RWPE1 (cell line): ENCODE results near the gene RAB13.

Experiments
- CTCF ChIA-PET: fragments of 350-600 bp; sonication (Branson Sonifier 250); formaldehyde crosslinking; extraction: SDS; loops from one replicate; lab custom pipeline; 2021; lab: Yijun Ruan, JAX
- POLR2A ChIA-PET: fragments of 400-600 bp; formaldehyde crosslinking; extraction: SDS; loops from one replicate; lab custom pipeline; 2020; ENCODE audit warnings: antibody characterized with exemption; ENCODE audit not compliant: low non-redundant PET; lab: Yijun Ruan, JAX
- DNase-seq: peaks from one replicate; pipeline ENCODE4 v3.0.0; 2012; ENCODE audit warnings: low spot score
- H3K27ac ChIP-seq: fragments of 450-650 bp; 2 replicates; pipeline ENCODE4 v1.5.1; 2017
- TF ChIP-seq, protein P1 (sequence below): fragments of 450-650 bp; conservative IDR thresholded peaks from 2 replicates; pipeline ENCODE4 v1.5.1; 2017; ENCODE audit warnings: low read depth, mild to moderate bottlenecking

Gene RAB13

DNA sequence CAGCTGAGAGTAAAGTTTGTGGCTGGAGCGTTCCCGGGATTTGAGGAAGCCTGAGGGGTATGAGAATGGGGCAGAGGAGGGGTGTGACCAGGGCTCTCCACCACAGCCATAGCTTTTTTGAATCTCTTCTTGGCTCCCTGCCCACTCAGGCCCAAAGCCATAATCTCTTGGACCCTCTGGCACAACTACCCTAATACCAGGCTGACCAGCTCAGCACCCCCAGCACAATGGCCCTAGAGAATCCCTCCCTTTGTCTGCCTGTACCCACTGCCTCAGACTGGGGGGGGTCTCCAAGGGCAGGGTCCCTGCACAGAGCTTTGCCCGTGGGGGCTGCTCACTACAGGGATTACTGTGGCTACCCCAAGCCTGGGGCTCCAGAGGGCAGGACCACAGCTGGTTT lies 47.1 kb downstream of the RAB13 start:
- TF ChIP-seq, protein P1, sequence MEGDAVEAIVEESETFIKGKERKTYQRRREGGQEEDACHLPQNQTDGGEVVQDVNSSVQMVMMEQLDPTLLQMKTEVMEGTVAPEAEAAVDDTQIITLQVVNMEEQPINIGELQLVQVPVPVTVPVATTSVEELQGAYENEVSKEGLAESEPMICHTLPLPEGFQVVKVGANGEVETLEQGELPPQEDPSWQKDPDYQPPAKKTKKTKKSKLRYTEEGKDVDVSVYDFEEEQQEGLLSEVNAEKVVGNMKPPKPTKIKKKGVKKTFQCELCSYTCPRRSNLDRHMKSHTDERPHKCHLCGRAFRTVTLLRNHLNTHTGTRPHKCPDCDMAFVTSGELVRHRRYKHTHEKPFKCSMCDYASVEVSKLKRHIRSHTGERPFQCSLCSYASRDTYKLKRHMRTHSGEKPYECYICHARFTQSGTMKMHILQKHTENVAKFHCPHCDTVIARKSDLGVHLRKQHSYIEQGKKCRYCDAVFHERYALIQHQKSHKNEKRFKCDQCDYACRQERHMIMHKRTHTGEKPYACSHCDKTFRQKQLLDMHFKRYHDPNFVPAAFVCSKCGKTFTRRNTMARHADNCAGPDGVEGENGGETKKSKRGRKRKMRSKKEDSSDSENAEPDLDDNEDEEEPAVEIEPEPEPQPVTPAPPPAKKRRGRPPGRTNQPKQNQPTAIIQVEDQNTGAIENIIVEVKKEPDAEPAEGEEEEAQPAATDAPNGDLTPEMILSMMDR = no peak
- H3K27ac ChIP-seq = peak overlapping the region; percentile 20; the same call in 1 of the 2 replicates
- no peak for DNase-seq
- POLR2A ChIA-PET = no interaction called here
- CTCF ChIA-PET = interaction anchor here (0.5 kb wide), 1 partner anchor 39 kb away, joined by 4 read pairs; the partner anchor contains the start of gene JTB

- ChIA-PET CTCF (interaction anchor here (0.5 kb wide), 1 partner anchor 91 kb away, joined by 3 read pairs; no protein-coding TSS in a partner anchor), POLR2A (no interaction called here)
- TF ChIP-seq, protein P1 = no peak
- H3K27ac ChIP-seq = no peak overlapping the region; the same call in 1 of the 2 replicates
- no peak for DNase-seq
These were observed 48.8 kb downstream of the RAB13 start for GRCh38 chr1:153937331-153937730.

DNA sequence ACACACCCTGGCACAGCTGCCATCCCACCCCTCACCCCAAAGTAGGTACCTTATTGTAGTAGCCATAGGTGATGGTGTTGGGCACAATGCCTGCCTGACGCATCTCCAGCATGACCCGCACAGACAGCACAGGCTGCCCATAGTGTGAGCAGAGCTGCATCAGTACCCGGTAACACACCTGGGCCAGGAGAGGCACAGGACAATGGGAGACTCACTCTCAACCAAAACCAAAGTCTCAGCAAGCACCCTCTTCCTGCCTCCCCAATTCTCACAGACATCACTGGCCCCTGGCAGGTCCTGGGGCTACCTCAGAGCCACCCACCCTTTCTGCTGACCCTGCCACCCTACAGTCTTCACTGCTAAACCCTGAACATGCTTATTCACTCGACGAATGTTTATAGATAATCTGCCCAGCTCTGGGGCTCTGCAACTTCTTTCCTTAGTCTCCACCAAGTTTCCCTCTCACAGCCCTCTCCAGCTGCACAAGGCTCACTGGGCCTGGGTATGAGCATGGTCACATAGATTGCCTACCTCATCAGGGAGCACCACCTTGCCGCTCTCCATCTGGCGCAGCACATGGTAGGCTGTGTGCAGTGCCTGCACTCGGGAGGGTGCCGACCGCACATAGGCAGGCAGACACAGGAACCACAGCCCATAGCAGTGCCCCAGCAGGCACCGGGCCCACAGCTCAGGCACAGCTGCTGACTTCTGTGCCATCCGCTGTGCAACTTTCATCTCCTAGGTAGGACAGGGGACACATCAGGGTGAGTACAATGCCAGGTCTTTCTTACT lies 49.9 kb downstream of the RAB13 start:
- DNase-seq = no peak
- ChIA-PET CTCF (no interaction called here), POLR2A (no interaction called here)
- peak overlapping the region; percentile 4; the same call in 1 of the 2 replicates for H3K27ac ChIP-seq
- TF ChIP-seq, protein P1 = no peak

- TF ChIP-seq, protein P1 = no peak
- CTCF ChIA-PET = no interaction called here
- POLR2A ChIA-PET = no interaction called here
- H3K27ac ChIP-seq = no peak overlapping the region
- no peak for DNase-seq
These were observed 51.4 kb downstream of the RAB13 start for GRCh38 chr1:153934746-153935145.

DNA sequence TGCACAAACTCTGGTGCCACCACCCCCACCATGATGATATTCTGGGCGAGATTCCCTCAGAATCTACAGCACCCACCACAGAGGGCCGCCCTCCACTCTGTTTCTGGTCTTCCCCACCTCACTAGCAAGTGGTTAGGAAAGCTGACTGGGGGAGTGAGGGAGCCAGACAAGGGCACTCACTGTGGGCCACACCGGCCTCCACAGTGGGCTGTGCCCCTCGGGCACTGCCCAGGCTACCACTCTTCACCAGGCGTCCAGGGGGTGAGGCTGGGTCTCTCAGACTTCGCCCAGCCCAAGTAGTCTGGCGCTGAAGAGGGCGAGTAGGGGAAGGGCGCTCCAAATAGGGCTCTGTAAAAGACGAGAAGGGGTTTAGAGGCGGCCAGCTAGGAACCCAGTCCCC lies 52.2 kb downstream of the RAB13 start:
- 0 out of 2 replicates have a peak overlapping the region, but pooled peaks have one; percentile 4 for H3K27ac ChIP-seq
- CTCF ChIA-PET = no interaction called here
- no peak for DNase-seq
- TF ChIP-seq, protein P1 = no peak
- POLR2A ChIA-PET = no interaction called here

DNA sequence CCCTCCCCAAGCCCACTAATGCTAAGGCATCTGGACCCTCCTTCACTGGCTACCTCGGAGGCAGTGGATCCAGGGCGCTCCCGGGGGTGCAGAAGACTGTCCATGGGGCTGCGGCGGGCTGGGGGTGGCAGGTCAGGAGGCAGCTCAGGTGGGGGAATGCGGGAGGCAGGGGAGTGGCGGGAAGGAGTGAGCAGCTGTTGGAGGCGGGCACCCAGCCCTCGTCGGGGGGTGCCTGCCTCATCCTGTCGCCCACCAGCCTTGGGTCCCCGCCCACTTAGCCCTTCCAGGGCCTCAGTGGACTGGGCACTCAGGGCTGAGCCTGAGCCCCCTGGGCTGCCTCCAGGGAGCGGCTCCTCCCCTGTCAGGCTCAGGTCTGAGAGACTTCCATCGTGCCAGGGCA lies 52.7 kb downstream of the RAB13 start:
- TF ChIP-seq, protein P1 = no peak
- ChIA-PET CTCF (no interaction called here), POLR2A (no interaction called here)
- DNase-seq = no peak
- H3K27ac ChIP-seq = no peak overlapping the region
